SK-N-SH treated with all-trans-retinoic acid at 6 μM for 48 hours (cell line): Measurements from ENCODE around the gene BEGAIN.

Source experiments
- ARNTL ChIP-seq: fragments of 450-650 bp; formaldehyde crosslinking; IDR thresholded peaks from 2 replicates; pipeline ENCODE4 v1.5.0; 2020; ENCODE audit warnings: low read depth, mild to moderate bottlenecking, moderate library complexity, borderline replicate concordance
- BACH2 ChIP-seq: fragments of 250-450 bp; sonication (Bioruptor Pico); IDR thresholded peaks from 2 replicates; pipeline ENCODE4 v1.9.0; 2021; ENCODE audit warnings: mild to moderate bottlenecking, borderline replicate concordance
- CREB5 ChIP-seq: fragments of 250-450 bp; sonication (Bioruptor Pico); IDR thresholded peaks from 2 replicates; pipeline ENCODE4 v1.5.1; 2020; ENCODE audit warnings: low read depth, mild to moderate bottlenecking, moderate library complexity
- OSR1 ChIP-seq: fragments of 250-450 bp; sonication (Bioruptor Pico); IDR thresholded peaks from 2 replicates; pipeline ENCODE4 v1.8.0; 2022; ENCODE audit warnings: moderate library complexity, mild to moderate bottlenecking, inconsistent platforms
- PATZ1 ChIP-seq: fragments of 250-450 bp; sonication (Bioruptor Pico); IDR thresholded peaks from 2 replicates; pipeline ENCODE4 v1.8.0; 2020; ENCODE audit warnings: mild to moderate bottlenecking, moderate library complexity, borderline replicate concordance
- POU6F1 ChIP-seq: fragments of 250-450 bp; sonication (Bioruptor Pico); IDR thresholded peaks from 2 replicates; pipeline ENCODE4 v1.8.0; 2021; ENCODE audit warnings: low read depth, mild to moderate bottlenecking, moderate library complexity, borderline replicate concordance
- RARB ChIP-seq: fragments of 250-450 bp; sonication (Bioruptor Pico); IDR thresholded peaks from 2 replicates; pipeline ENCODE4 v1.8.0; 2021; ENCODE audit warnings: mild to moderate bottlenecking, moderate library complexity
- ZC3H10 ChIP-seq: fragments of 250-450 bp; sonication (Bioruptor Pico); IDR thresholded peaks from 2 replicates; pipeline ENCODE4 v1.5.1; 2021; ENCODE audit warnings: mild to moderate bottlenecking, moderate library complexity
- ZFP3 ChIP-seq: fragments of 250-450 bp; sonication (Bioruptor Pico); IDR thresholded peaks from 2 replicates; pipeline ENCODE4 v1.5.0; 2020; ENCODE audit warnings: mild to moderate bottlenecking, moderate library complexity
- ZNF70 ChIP-seq: fragments of 450-650 bp; formaldehyde crosslinking; IDR thresholded peaks from 2 replicates; pipeline ENCODE4 v1.5.0; 2020; ENCODE audit warnings: mild to moderate bottlenecking, moderate library complexity

DNA sequence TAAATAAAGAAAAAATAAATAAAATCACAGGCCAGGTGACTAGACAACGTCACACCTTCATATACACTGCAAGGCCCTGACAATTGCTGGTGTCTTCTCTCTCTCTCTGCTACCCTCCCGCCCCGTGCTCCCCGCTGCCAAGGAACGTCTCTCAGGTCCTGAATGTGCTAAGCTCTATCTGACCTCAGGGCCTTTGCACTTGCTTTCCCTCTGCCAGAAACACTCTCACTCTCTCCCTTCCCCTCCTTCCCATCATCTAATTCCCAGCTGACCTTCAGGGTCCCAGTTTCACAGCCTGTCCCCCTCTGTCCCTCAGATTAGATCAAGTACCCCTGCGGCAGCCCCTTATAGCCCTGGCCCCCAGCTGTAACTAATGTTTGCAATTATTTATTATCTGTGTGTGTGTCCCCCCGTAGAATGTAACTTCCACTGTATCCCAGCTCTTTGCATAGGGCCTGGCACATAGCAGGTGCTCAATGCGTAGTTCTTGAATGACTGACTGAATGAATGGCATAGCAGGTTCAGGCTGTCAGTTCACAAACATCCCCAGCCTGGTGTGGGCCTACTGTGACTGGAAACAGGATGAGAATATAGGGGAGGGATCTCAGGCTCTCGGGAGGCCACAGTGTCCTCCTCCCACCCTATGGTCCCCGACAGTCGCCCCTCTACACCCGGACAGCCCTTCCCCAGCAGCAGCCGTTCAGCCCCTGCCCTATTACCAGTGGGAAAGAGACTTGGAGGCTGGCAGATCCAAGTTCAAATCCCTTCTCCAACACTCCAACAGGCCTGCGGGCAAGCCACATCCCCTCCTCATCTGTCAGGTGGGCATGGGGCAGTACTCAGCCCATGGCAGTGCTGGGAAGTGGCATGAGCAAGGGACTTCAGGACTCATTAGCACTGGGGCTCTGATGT lies 6.6 kb downstream of the BEGAIN start:
- no peak for TF ChIP-seq ZC3H10
- TF ChIP-seq PATZ1 (CRISPR knock-in tag): no peak
- no peak for TF ChIP-seq CREB5 (CRISPR knock-in tag)
- TF ChIP-seq ZFP3: no peak
- no peak for TF ChIP-seq POU6F1 (CRISPR knock-in tag)
- TF ChIP-seq ZNF70 (CRISPR knock-in tag): no peak
- TF ChIP-seq OSR1 (CRISPR knock-in tag): no peak
- no peak for TF ChIP-seq ARNTL (CRISPR knock-in tag)
- no peak for TF ChIP-seq BACH2 (CRISPR knock-in tag)
- TF ChIP-seq RARB (CRISPR knock-in tag): no peak
